HS-5 (cell line): ENCODE results near the gene COL20A1.

Source experiments
- DNase-seq: peaks from one replicate; pipeline ENCODE4 v3.0.0-alpha.2; 2012; ENCODE audit warnings: low read depth

COL20A1 gene

GRCh38 chr20:63350196-63350595 is 57.2 kb downstream of the COL20A1 start:
- no peak for DNase-seq

- no peak for DNase-seq
Observed at GRCh38 chr20:63350597-63351325, 57.8 kb downstream of the COL20A1 start.

- DNase-seq: no peak
Observed at GRCh38 chr20:63351326-63351700, 58.3 kb downstream of the COL20A1 start.

GRCh38 chr20:63351811-63352591 is 59.0 kb downstream of the COL20A1 start:
- DNase-seq: no peak

- DNase-seq: no peak
Observed at GRCh38 chr20:63352811-63353221, 59.8 kb downstream of the COL20A1 start.

- no peak for DNase-seq
Observed at GRCh38 chr20:63354636-63355350, 61.8 kb downstream of the COL20A1 start.

GRCh38 chr20:63355781-63356295 is 62.9 kb downstream of the COL20A1 start:
- DNase-seq: no peak

- DNase-seq: no peak
Observed at GRCh38 chr20:63356511-63356910, 63.5 kb downstream of the COL20A1 start.

- DNase-seq: no peak
Observed at GRCh38 chr20:63356931-63357879, 64.2 kb downstream of the COL20A1 start.

GRCh38 chr20:63357921-63358905 is 65.2 kb downstream of the COL20A1 start:
- no peak for DNase-seq

GRCh38 chr20:63359164-63359934 is 66.4 kb downstream of the COL20A1 start:
- no peak for DNase-seq

- no peak for DNase-seq
Observed at GRCh38 chr20:63359937-63360849, 67.2 kb downstream of the COL20A1 start.

GRCh38 chr20:63360850-63361518 is 68.0 kb downstream of the COL20A1 start, which contains the start of gene CHRNA4:
CHRNA4 (minus strand) TSS chr20:63361349; CDS start chr20:63361165, 184 bp downstream.
- no peak for DNase-seq

- no peak for DNase-seq
Observed at GRCh38 chr20:63361519-63362435, 68.8 kb downstream of the COL20A1 start.

GRCh38 chr20:63362436-63363009 is 69.5 kb downstream of the COL20A1 start:
- no peak for DNase-seq
